Left ventricle myocardium inferior (tissue), 1 donor: ENCODE results near the gene ARMS2. TPM values are rescaled to one million over a fixed set of nuclear protein-coding genes. Genes with fewer than 3 reads are reported as not detected.

Experiments used
- DNase-seq: peaks from one replicate; pipeline ENCODE4 v3.0.0-alpha.2; 2020
- H3K27ac ChIP-seq: fragments of 200-600 bp; replicated peaks from 2 replicates; pipeline ENCODE4 v1.8.0; 2021
- H3K27me3 ChIP-seq: fragments of 200-600 bp; 2 replicates; pipeline ENCODE4 v1.8.0; 2021; ENCODE audit warnings: low read depth
- H3K36me3 ChIP-seq: fragments of 200-600 bp; 2 replicates; pipeline ENCODE4 v1.8.0; 2021
- H3K4me1 ChIP-seq: fragments of 200-600 bp; 2 replicates; pipeline ENCODE4 v1.8.0; 2021
- H3K4me3 ChIP-seq: fragments of 200-600 bp; 2 replicates; pipeline ENCODE4 v1.8.0; 2021; ENCODE audit warnings: mild to moderate bottlenecking, moderate library complexity
- H3K9me3 ChIP-seq: fragments of 200-600 bp; replicated peaks from 2 replicates; pipeline ENCODE4 v1.8.0; 2021
- intact Hi-C: fragments of 100-400 bp; cut with micrococcal nuclease; formaldehyde crosslinking; loops from one replicate; pipeline ENCODE4 v1.11.0; 2022
- total RNA-seq: library from RNA; stranded (reverse); fragmentation: NEBNext Ultra II Directional; extraction: Animal tissue kit (Norgen Biotek cat#: 25700); gene quantifications from one replicate; pipeline ENCODE4 v1.2.1, GENCODE V29; 2021
- TF ChIP-seq, protein P1 (sequence below): fragments of 200-600 bp; IDR thresholded peaks from 2 replicates; pipeline ENCODE4 v1.8.0; 2021; ENCODE audit warnings: antibody characterized with exemption, mild to moderate bottlenecking, borderline replicate concordance
- donor health status: DM: no; HTN: yes; CAD: no; lungs with severe emphysema.

The ARMS2 gene
- total RNA-seq, 1 donor from 2014 or later = 0.27 TPM

DNA sequence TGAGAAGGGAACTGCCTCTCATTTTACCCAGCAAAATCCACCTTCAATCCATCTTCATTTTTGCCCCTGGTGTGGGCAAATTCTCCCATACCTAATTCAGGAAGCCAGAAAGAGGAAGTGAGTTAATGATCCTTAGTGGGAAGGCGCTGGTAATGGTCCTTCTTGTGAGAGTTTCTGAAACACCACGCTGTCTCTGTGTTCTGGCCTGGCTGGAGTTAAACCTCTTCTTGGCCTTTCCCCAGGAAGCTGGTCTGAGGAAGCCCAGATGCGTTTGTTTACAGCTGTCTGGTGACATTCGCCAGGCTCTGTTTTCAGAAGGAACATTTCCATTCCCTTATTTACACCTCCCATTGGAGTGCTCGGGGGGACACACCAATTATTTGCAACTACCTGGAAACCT, 31.2 kb downstream of the ARMS2 start:
- intact Hi-C loops = no loop called here
- H3K36me3 ChIP-seq = peaks cover 11% of the 10 kb centered on the region
- no peak overlapping the region for H3K4me3 ChIP-seq
- H3K4me1 ChIP-seq = peaks cover 51% of the 10 kb centered on the region
- no peaks in the 10 kb centered on the region for H3K9me3 ChIP-seq
- TF ChIP-seq, protein P1, sequence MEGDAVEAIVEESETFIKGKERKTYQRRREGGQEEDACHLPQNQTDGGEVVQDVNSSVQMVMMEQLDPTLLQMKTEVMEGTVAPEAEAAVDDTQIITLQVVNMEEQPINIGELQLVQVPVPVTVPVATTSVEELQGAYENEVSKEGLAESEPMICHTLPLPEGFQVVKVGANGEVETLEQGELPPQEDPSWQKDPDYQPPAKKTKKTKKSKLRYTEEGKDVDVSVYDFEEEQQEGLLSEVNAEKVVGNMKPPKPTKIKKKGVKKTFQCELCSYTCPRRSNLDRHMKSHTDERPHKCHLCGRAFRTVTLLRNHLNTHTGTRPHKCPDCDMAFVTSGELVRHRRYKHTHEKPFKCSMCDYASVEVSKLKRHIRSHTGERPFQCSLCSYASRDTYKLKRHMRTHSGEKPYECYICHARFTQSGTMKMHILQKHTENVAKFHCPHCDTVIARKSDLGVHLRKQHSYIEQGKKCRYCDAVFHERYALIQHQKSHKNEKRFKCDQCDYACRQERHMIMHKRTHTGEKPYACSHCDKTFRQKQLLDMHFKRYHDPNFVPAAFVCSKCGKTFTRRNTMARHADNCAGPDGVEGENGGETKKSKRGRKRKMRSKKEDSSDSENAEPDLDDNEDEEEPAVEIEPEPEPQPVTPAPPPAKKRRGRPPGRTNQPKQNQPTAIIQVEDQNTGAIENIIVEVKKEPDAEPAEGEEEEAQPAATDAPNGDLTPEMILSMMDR = no peak
- peak overlapping the region; percentile 28 for H3K27ac ChIP-seq
- no peaks in the 10 kb centered on the region for H3K27me3 ChIP-seq
- no peak for DNase-seq

DNA sequence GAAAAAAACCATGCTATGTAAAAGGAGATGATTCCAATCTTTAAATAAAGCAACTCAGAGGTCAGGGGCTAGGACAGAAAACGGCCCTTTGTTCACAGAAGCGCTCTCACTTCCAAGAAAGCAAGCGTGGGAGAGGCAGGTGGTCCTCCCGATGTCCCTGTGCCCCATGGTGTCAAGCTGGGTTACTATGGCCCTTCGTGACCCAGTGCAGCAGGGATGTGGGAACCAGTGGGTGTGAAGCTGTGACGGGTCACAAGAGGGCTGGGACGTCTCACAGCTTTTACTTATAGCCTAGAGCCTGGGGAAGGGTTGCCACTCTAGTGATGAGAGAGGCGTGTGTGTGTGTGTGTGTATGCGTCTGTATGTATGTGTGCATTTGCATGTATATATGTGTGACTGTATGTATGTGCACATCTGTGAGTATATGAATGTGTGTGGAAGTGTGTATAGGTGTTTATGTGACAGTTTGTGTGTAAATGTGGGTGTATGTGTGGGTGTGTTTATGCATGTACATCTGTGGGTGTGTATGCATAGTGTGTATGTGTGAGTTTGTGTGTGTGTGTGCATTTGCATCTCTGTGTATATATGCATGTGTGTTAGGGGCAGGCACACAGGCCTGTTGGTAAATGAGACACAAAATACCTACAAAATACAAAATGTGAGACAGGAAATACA, 32.1 kb downstream of the ARMS2 start:
- TF ChIP-seq, protein P1 = no peak
- intact Hi-C loops = no loop called here
- Histone ChIP-seq H3K27me3 (no peaks in the 10 kb centered on the region), H3K4me3 (no peak overlapping the region), H3K27ac (peak overlapping the region; percentile 28), H3K4me1 (peaks cover 55% of the 10 kb centered on the region), H3K9me3 (no peaks in the 10 kb centered on the region), H3K36me3 (peaks cover 12% of the 10 kb centered on the region)
- DNase-seq = no peak

DNA sequence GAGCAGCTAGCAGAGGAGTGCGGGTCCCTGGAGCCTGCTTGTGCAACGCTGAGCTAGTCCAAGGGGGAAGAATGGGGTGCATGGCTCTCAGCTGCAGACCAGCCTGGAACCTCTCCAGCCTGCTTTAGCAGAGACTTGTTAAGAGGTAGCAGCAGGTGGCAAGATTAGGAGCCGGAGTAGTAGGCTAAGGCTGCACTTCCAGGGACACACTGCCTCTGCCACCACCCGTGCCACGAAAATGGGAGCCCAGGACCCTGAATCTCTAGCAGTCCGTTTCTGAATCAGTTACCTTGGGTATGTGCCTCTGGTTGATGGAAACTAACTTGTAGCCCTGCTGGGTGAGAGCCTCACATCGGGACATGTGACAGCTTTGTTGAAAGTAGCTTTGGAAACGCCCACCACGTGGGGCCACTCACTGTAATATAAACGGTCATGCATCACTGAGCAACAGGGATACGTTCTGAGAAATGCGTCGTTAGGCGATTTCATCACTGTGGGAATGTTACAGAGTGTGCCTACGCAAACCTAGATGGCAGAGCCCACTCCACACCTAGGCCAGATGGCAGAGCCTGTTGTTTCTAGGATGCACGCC, 32.8 kb downstream of the ARMS2 start:
- DNase-seq = no peak
- H3K36me3 ChIP-seq = peaks cover 12% of the 10 kb centered on the region
- TF ChIP-seq, protein P1 = no peak

DNA sequence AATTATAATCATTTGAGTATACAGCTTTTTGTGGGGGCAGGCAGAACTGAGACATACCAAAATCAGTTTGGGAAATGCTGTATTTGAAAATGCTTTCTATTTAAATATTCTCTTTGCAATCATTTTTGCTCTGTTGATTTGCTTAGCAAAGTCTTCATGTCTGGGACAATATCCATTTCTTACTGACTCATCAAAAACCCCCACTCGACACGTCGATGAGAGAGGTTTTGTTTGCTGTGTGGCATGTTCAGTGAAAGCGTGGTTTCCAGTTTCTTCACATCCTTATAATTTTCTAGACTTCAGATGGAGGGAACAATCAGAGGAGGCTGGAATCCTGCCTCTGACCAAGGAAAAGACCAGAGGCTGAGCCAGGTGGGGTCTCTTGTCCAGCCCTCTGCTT, 35.8 kb downstream of the ARMS2 start:
- TF ChIP-seq, protein P1 = no peak
- H3K27me3 ChIP-seq = no peaks in the 10 kb centered on the region
- intact Hi-C loops = no loop called here
- no peaks in the 10 kb centered on the region for H3K9me3 ChIP-seq
- peaks cover 71% of the 10 kb centered on the region for H3K4me1 ChIP-seq
- no peak for DNase-seq
- peaks cover 12% of the 10 kb centered on the region for H3K36me3 ChIP-seq
- no peak overlapping the region for H3K4me3 ChIP-seq
- no peak overlapping the region for H3K27ac ChIP-seq

More for the DNA sequence above, 32.8 kb downstream of the ARMS2 start:
- Histone ChIP-seq H3K27me3 (no peaks in the 10 kb centered on the region), H3K27ac (no peak overlapping the region), H3K9me3 (no peaks in the 10 kb centered on the region), H3K4me1 (peaks cover 55% of the 10 kb centered on the region), H3K4me3 (no peak overlapping the region)
- intact Hi-C loops = no loop called here

DNA sequence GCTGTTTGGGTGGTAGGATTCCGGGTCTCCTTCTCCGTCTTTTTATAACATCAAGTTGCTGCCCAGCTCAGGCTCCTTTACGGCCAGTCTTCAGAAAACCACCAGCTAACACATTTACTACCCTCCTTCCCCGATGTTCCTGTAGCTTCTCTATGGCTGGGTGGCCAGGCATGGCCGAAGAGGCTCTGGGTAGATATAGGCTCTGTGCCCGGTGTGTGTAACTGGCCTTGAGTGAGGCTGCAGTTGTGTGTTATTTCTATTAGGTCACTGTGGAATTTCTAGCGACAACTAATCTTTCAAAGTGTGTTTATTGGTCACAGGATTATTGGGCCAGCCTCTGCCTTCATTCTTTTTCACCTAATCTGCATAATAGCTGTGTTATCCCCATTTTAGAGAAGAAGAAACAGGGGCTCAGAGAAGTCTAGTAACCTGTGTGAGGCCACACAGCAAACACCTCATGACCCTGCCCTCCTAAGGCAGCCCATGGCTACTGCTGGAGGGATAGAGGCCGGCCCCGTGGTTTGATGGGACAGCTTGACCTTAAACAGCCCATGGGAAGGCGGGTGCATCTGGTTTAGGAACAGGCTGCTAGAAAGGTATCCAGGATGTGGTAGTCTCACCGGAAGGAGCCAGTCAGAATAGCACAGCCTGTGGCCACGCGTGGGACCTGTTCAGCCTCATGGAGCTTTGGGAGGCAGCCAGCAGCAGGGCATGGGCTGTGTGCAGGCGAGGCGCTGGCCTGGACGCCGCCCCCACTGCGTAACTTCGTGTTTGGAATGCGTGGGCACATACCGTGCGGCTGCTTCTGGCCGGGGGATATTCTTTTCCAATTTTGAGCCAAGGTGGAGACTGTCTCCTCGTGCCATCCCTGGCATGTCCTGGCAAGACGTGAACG, 36.6 kb downstream of the ARMS2 start:
- TF ChIP-seq, protein P1 = no peak
- Histone ChIP-seq H3K27me3 (no peaks in the 10 kb centered on the region), H3K27ac (no peak overlapping the region), H3K9me3 (no peaks in the 10 kb centered on the region), H3K36me3 (peaks cover 12% of the 10 kb centered on the region), H3K4me1 (peaks cover 71% of the 10 kb centered on the region), H3K4me3 (no peak overlapping the region)
- no peak for DNase-seq
- intact Hi-C loops = no loop called here
